ENCODE measurements around the gene PC.

GRCh38 chr11:66957971-66958231 is 282 bp downstream of the PC start:
- no peak for TF ChIP-seq CTCF (conservative IDR thresholded peaks at IDR 0.05; ENCODE audit: low read depth, low read length)
- TF ChIP-seq EZH2 (IDR thresholded peaks at IDR 0.05; ENCODE audit: low read length, unreplicated experiment), result no peak

Measured in PC-3 (cell line).